T-helper 1 cell treated with Interleukin-12 subunit alpha and Interleukin-12 subunit beta and Interleukin-4 antibody, amounts not matched to agents 30 ng/mL and 1 ng/mL, for 36 hours (primary cell): ENCODE data around the gene TTC34. TPM values are rescaled to one million over a fixed set of nuclear protein-coding genes. Genes with fewer than 3 reads are reported as not detected.

Experiments
- intact Hi-C: fragments of 100-400 bp; cut with micrococcal nuclease; formaldehyde crosslinking; loops from one replicate; pipeline ENCODE4 v1.15.1; 2024
- total RNA-seq: library from RNA; stranded (reverse); gene quantifications from 2 replicates; pipeline ENCODE4 v1.2.3, GENCODE V29; 2022

TTC34 gene
- total RNA-seq, 1 donor from 2014 or later, result 2.3 TPM

GRCh38 chr1:2812939-2813653 lies 11.6 kb upstream of the TTC34 start:
- intact Hi-C loops, result no loop called here

GRCh38 chr1:2812136-2812535 lies 10.6 kb upstream of the TTC34 start:
- intact Hi-C loops, result no loop called here

DNA sequence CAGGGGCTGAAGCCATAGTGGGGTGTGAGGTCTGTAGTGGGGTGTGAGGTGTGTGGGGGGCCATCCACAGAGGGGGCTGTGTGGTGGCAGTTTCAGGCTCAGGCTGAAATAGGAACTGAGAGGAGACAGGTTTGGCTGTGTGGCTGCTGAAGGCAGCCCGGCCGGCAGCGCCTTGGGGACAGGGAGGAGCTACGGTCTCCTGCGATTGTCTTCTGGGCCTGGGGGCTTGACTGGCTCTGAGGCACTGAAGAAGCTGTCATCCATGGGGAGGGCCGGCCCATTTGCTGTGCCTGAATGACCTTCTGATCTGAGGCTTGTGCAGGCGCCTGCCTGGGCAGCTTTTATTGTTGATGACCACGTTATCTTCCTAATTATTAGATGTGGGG lies 10.0 kb upstream of the TTC34 start:
- intact Hi-C loops, result no loop called here

DNA sequence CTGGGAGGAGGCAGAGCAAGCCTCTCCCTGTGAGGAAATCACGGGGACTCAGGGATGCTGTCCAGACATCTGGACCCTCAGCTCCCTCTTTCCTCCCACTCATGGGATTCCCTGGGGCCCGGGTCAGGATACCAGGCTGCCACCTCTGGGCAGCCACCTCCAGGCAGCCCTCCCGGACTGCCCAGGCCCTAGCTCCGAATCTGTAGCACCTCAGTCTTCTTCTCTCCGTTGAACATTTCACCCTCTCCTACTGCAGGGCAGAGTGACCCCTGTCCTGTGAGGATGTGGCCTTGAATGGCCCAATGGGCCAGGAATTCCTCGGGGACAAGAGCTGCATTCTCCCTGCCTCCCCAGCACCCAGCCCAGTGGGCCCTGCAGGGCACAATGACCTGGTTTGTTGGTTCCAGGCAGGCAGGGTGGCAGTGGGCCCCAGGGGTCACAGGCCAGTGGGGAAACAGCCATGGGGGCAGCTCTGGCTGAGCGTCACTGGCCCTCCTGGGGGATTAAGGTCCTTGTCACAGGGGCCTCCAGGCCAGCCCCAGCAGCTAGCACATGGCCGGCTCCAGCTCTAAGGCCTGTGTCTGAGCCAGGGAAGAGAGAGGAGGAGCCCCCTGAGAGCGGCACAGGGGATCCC lies 9.5 kb upstream of the TTC34 start:
- intact Hi-C loops, result no loop called here

DNA sequence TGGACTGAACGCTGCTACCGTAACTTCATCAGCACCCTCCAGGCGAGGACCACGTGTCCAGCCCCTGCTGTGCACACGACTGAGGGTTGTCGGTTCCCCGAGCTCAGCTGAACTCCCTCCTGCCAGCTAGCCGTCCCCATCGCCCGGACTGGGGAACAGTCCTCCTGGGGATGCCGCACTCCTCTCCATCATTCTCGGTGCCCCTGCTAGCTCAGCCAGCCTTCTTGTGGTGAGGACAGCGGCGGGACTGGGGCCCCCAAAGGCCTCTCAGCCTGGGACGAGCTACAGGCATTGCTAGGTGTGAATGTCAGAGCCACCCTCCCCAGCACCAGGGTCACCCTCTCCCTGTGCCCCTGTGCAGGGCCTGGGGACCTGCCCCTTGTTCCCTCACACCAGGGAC lies 8.8 kb upstream of the TTC34 start:
- intact Hi-C loops, result no loop called here

DNA sequence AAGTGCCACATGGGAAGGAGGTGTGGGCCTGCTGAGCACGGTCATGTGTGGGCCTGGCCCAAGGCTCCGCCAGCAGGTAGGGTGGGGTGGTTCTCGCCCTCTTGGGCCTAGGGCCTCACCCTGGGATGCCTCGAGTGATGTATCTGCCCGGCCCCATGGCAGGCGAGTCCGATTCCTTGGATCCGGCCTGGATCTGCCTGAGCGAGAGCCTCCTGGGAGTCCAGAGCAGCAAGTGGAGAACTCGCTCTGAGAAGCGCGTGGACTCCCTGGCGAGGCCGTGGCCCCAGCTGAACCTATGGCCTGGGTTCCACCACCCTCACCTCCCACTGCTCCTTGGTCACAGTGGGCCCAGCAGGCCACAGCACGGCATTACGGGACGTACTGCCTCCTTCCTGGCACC lies 8.2 kb upstream of the TTC34 start:
- intact Hi-C loops, result no loop called here

- intact Hi-C loops, result no loop called here
These were observed 7.5 kb upstream of the TTC34 start for GRCh38 chr1:2808831-2809605.

DNA sequence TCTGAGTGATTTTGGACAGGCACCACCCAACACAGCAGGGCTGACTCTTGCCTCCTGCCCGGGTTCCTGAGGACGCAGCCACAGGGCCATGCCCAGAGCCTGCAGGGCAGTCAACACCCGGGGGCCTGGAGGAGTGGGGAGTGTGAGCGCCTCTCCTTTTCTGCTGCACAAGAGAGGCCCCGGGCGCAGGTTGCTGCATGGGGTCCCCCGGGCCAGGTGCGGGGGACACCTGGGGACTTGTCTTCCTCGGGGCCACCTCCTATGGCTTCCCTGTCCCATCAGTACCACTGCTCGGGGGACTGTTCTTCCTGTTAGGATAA lies 6.9 kb upstream of the TTC34 start:
- intact Hi-C loops, result no loop called here

DNA sequence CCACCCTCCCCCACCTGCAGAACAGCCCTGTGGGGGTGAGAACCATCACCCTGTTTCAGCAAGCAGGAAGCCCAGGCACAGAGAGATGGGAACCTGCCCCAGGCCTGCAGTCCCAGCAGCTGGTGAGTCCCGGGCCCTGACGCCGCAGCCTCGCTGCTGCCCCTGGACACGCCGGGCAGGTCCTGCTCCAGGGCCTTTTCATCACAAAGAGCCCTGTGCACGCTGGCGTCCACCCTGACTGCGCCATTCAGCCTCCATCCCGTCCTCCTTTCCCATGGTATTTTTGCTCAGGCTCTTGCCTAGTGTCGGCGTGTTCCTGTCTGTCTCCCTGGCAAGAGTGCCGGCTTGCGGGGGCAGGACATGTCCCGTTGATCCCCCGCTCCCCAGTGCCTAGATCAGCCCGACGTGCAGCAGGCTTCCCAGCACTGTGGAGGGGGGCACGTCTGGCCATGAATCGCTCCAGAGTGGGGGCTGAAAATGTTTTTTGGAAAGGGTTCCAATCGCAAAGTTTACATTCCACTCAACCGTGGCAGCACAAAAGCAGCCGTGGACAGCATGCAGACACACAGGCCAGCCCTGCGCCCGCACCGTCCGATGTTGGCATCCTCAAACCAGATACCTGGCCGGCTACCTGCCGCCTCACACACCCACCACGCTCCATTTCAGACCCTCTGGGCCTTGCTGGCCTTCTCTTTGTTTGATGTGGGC lies 6.3 kb upstream of the TTC34 start:
- intact Hi-C loops, result no loop called here

- intact Hi-C loops, result no loop called here
These were observed 5.5 kb upstream of the TTC34 start for GRCh38 chr1:2807036-2807435.

DNA sequence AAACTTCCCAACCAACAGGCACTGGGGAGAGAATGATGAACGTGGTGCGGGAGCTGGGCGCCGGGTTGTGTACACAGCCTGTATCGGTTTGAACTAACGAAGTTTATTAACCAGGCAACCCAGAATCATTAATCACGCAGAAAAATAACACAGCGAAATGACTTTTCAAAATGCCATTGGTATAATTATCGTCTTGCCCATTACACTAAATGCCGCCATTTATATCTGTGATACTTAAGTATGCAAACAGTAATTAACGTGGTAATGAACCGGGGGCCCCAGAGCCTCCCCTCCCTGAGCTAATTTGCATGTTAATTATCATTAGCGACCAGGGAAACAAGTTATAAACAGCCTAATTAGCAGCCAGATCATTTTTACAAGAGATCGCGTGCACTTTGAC lies 5.1 kb upstream of the TTC34 start:
- intact Hi-C loops, result no loop called here

GRCh38 chr1:2805801-2806430 lies 4.4 kb upstream of the TTC34 start:
- intact Hi-C loops, result no loop called here

GRCh38 chr1:2804628-2805351 lies 3.3 kb upstream of the TTC34 start:
- intact Hi-C loops, result no loop called here

- intact Hi-C loops, result no loop called here
These were observed 2.6 kb upstream of the TTC34 start for GRCh38 chr1:2803931-2804627.

- intact Hi-C loops, result no loop called here
These were observed 1.8 kb upstream of the TTC34 start for GRCh38 chr1:2803086-2803930.

GRCh38 chr1:2802421-2802961 lies 998 bp upstream of the TTC34 start:
- intact Hi-C loops, result no loop called here

- intact Hi-C loops, result loop anchor here (1.0 kb wide), 1 partner anchor 387 kb away; no protein-coding TSS in a partner anchor
These were observed 447 bp downstream of the TTC34 start for GRCh38 chr1:2801046-2801445.

GRCh38 chr1:2800664-2801045 lies 838 bp downstream of the TTC34 start:
- intact Hi-C loops, result loop anchor here (1.0 kb wide), 1 partner anchor 386 kb away; no protein-coding TSS in a partner anchor
